IMR-90 (cell line): ENCODE results near the gene GNAS. TPM values are rescaled to one million over a fixed set of nuclear protein-coding genes. Genes with fewer than 3 reads are reported as not detected.

Experiments used
- ATAC-seq: fragments of 200-7000 bp; cut with Tn5 transposase; 2 replicates; pipeline ENCODE4 v1.9.1; 2020; ENCODE audit warnings: low read depth, mild to moderate bottlenecking, moderate library complexity
- BruUV-seq: library from RNA; stranded (reverse); fragments of 400-500 nt; replicated peaks from 2 replicates; lab custom pipeline; 2021; lab: Mats Ljungman, UMichigan
- CTCF ChIA-PET: fragments of 300-600 bp; formaldehyde crosslinking; extraction: SDS; loops from one replicate; lab custom pipeline; 2021; ENCODE audit warnings: antibody characterized with exemption; lab: Yijun Ruan, JAX
- POLR2A ChIA-PET: fragments of 300-600 bp; sonication (Branson Sonifier 250); formaldehyde crosslinking; loops from one replicate; lab custom pipeline; 2022; ENCODE audit warnings: antibody characterized with exemption; ENCODE audit not compliant: unreplicated experiment; lab: Charles Lee
- DNase-seq: peaks from one replicate; pipeline ENCODE4 v3.0.0; 2013
- H2AFZ ChIP-seq: replicated peaks from 2 replicates; pipeline ENCODE3; 2013; ENCODE audit warnings: low read length, mild to moderate bottlenecking; ENCODE audit not compliant: poor library complexity
- H2AK5ac ChIP-seq: 2 replicates; pipeline ENCODE4 v1.6.1; 2013; ENCODE audit warnings: low read depth, low read length, inconsistent platforms
- H2AK9ac ChIP-seq: replicated peaks from 2 replicates; pipeline ENCODE3; 2013; ENCODE audit warnings: mild to moderate bottlenecking, low read depth, low read length, moderate library complexity; ENCODE audit not compliant: poor library complexity
- H2BK120ac ChIP-seq: 2 replicates; pipeline ENCODE4 v1.6.1; 2013; ENCODE audit warnings: low read depth, low read length, inconsistent platforms
- H2BK15ac ChIP-seq: 3 replicates; pipeline ENCODE4 v1.6.1; 2013; ENCODE audit warnings: low read depth, low read length, inconsistent platforms
- H2BK20ac ChIP-seq: 2 replicates; pipeline ENCODE4 v1.6.1; 2013; ENCODE audit warnings: low read depth, mild to moderate bottlenecking, inconsistent platforms, low read length, moderate library complexity
- H2BK5ac ChIP-seq: 2 replicates; pipeline ENCODE4 v1.6.1; 2013; ENCODE audit warnings: mild to moderate bottlenecking, low read depth, low read length, inconsistent platforms; ENCODE audit not compliant: poor library complexity, severe bottlenecking
- H3K14ac ChIP-seq: replicated peaks from 2 replicates; pipeline ENCODE4 v1.6.1; 2013; ENCODE audit warnings: low read depth, low read length, inconsistent platforms
- H3K18ac ChIP-seq: 2 replicates; pipeline ENCODE4 v1.6.1; 2013; ENCODE audit warnings: low read depth, low read length, control low read depth
- H3K23ac ChIP-seq: 2 replicates; pipeline ENCODE4 v1.6.1; 2013; ENCODE audit warnings: low read depth, low read length, inconsistent platforms
- H3K27ac ChIP-seq: 2 replicates; pipeline ENCODE4 v1.5.1; 2013; ENCODE audit warnings: mild to moderate bottlenecking, control low read depth, low read length; ENCODE audit not compliant: insufficient read depth
- H3K27me3 ChIP-seq: 2 replicates; pipeline ENCODE4 v1.6.1; 2013; ENCODE audit warnings: low read length; ENCODE audit not compliant: control insufficient read depth, insufficient read depth
- H3K36me3 ChIP-seq: 2 replicates; pipeline ENCODE4 v1.6.1; 2013; ENCODE audit warnings: low read length, mixed read lengths; ENCODE audit not compliant: control insufficient read depth, insufficient read depth
- H3K4ac ChIP-seq: 2 replicates; pipeline ENCODE4 v1.6.1; 2013; ENCODE audit warnings: low read depth, low read length, inconsistent platforms
- H3K4me1 ChIP-seq: 2 replicates; pipeline ENCODE4 v1.6.1; 2013; ENCODE audit warnings: low read length, mixed read lengths; ENCODE audit not compliant: control insufficient read depth, insufficient read depth
- H3K4me2 ChIP-seq: 2 replicates; pipeline ENCODE4 v1.6.1; 2013; ENCODE audit warnings: low read depth, mild to moderate bottlenecking, control low read depth, low read length, moderate library complexity
- H3K4me3 ChIP-seq: 2 replicates; pipeline ENCODE4 v1.5.1; 2013; ENCODE audit warnings: low read depth, mild to moderate bottlenecking, control low read depth, low read length, moderate library complexity; ENCODE audit not compliant: insufficient read depth
- H3K56ac ChIP-seq: 2 replicates; pipeline ENCODE4 v1.6.1; 2013; ENCODE audit warnings: low read length, inconsistent platforms; ENCODE audit not compliant: insufficient read depth; ENCODE audit errors: extremely low read depth
- H3K79me1 ChIP-seq, 2 experiments: 2 replicates each; pipeline ENCODE4 v1.6.1; 2013; ENCODE audit warnings: low read length in 2 of 2, inconsistent platforms in 1 of 2, low read depth in 1 of 2
- H3K9ac ChIP-seq: 2 replicates; pipeline ENCODE4 v1.6.1; 2013; ENCODE audit warnings: low read depth, low read length, control low read depth
- H3K9me1 ChIP-seq: 2 replicates; pipeline ENCODE4 v1.6.1; 2013; ENCODE audit warnings: low read length, inconsistent platforms; ENCODE audit not compliant: insufficient read depth
- H3K9me3 ChIP-seq: 2 replicates; pipeline ENCODE4 v1.6.1; 2013; ENCODE audit warnings: low read length; ENCODE audit not compliant: control insufficient read depth, insufficient read depth
- H4K20me1 ChIP-seq: 2 replicates; pipeline ENCODE4 v1.6.1; 2013; ENCODE audit warnings: low read length, inconsistent platforms; ENCODE audit not compliant: insufficient read depth
- H4K5ac ChIP-seq: 2 replicates; pipeline ENCODE4 v1.6.1; 2013; ENCODE audit warnings: mild to moderate bottlenecking, low read depth, low read length, control low read depth
- H4K8ac ChIP-seq, 2 experiments: 2 replicates each; pipeline ENCODE4 v1.6.1; 2013; ENCODE audit warnings: low read depth in 2 of 2, low read length in 2 of 2, control low read depth in 1 of 2, inconsistent platforms in 1 of 2
- H4K91ac ChIP-seq: 2 replicates; pipeline ENCODE4 v1.6.1; 2013; ENCODE audit warnings: low read depth, low read length, inconsistent platforms; ENCODE audit not compliant: insufficient read depth
- BHLHE40 ChIP-seq: fragments of 150-350 bp; IDR thresholded peaks from 2 replicates; pipeline ENCODE4 v1.6.1; 2016; ENCODE audit warnings: mild to moderate bottlenecking, low read depth, low read length
- CEBPB ChIP-seq: IDR thresholded peaks from 2 replicates; pipeline ENCODE4 v1.6.1; 2012; ENCODE audit warnings: low read depth, low read length, improper control_type of control experiment
- CHD1 ChIP-seq: IDR thresholded peaks from 2 replicates; pipeline ENCODE4 v1.6.1; 2012; ENCODE audit warnings: low read depth, low read length, improper control_type of control experiment
- CTCF ChIP-seq: conservative IDR thresholded peaks from 2 replicates; pipeline ENCODE4 v1.5.1; 2012; ENCODE audit warnings: mild to moderate bottlenecking, low read depth, low read length, improper control_type of control experiment
- ELK1 ChIP-seq: fragments of 150-350 bp; IDR thresholded peaks from 2 replicates; pipeline ENCODE4 v1.6.1; 2016; ENCODE audit warnings: low read depth, mild to moderate bottlenecking, low read length, moderate library complexity, borderline replicate concordance
- FOS ChIP-seq: fragments of 150-350 bp; IDR thresholded peaks from 2 replicates; pipeline ENCODE4 v1.6.1; 2016; ENCODE audit warnings: low read depth, low read length
- MAFK ChIP-seq: IDR thresholded peaks from 2 replicates; pipeline ENCODE4 v1.6.1; 2012; ENCODE audit warnings: low read depth, low read length, improper control_type of control experiment
- MAZ ChIP-seq: IDR thresholded peaks from 2 replicates; pipeline ENCODE4 v1.6.1; 2012; ENCODE audit warnings: low read depth, mild to moderate bottlenecking, low read length, improper control_type of control experiment, moderate library complexity, borderline replicate concordance
- MXI1 ChIP-seq: IDR thresholded peaks from 2 replicates; pipeline ENCODE4 v1.6.1; 2012; ENCODE audit warnings: low read depth, mild to moderate bottlenecking, low read length, moderate library complexity, borderline replicate concordance
- NFE2L2 ChIP-seq: fragments of 150-350 bp; IDR thresholded peaks from 2 replicates; pipeline ENCODE4 v1.6.1; 2016; ENCODE audit warnings: low read depth, mild to moderate bottlenecking, low read length
- POLR2A ChIP-seq: IDR thresholded peaks from 2 replicates; pipeline ENCODE4 v1.6.1; 2012; ENCODE audit warnings: mild to moderate bottlenecking, low read depth, low read length
- RAD21 ChIP-seq: IDR thresholded peaks from 2 replicates; pipeline ENCODE4 v1.6.1; 2012; ENCODE audit warnings: low read length, improper control_type of control experiment
- RCOR1 ChIP-seq: IDR thresholded peaks from 2 replicates; pipeline ENCODE4 v1.6.1; 2012; ENCODE audit warnings: mild to moderate bottlenecking, low read length, improper control_type of control experiment; ENCODE audit not compliant: insufficient replicate concordance
- RFX5 ChIP-seq: IDR thresholded peaks from 2 replicates; pipeline ENCODE4 v1.8.0; 2012; ENCODE audit warnings: low read depth, mild to moderate bottlenecking, low read length, moderate library complexity
- SMC3 ChIP-seq: fragments of 150-350 bp; IDR thresholded peaks from 2 replicates; pipeline ENCODE4 v1.6.1; 2016; ENCODE audit warnings: low read depth, mild to moderate bottlenecking, antibody characterized with exemption, low read length, moderate library complexity
- USF2 ChIP-seq: fragments of 150-350 bp; IDR thresholded peaks from 2 replicates; pipeline ENCODE4 v1.6.1; 2017; ENCODE audit warnings: mild to moderate bottlenecking, antibody characterized with exemption, low read length, low read depth
- WGBS, 2 experiments: methylation state at CpG; one replicate each; pipeline versions ENCODE4 v1.1.5 to v1.1.7; 2013; ENCODE audit warnings: missing lambda C conversion rate in 2 of 2; ENCODE audit not compliant: insufficient read length in 1 of 2; ENCODE audit errors: extremely low coverage in 2 of 2; 5-methylcytosine and 5-hydroxymethylcytosine counted together
- dilution Hi-C: fragments of 300-500 bp; cut with HindIII; formaldehyde crosslinking; loops from one replicate; pipeline ENCODE4 v1.14.3; 2018; ENCODE audit warnings: low sequenced_read_pairs; ENCODE audit not compliant: unreplicated experiment
- in situ Hi-C: fragments of 300-500 bp; cut with MboI; formaldehyde crosslinking; loops from 3 replicates; pipeline ENCODE4 v1.14.3; 2019; ENCODE audit warnings: low sequenced_read_pairs, inconsistent platforms, mixed read lengths
- intact Hi-C: fragments of 100-400 bp; cut with micrococcal nuclease; formaldehyde crosslinking; loops from 2 replicates; pipeline ENCODE4 v1.10.0; 2022
- polyA plus RNA-seq, 3 experiments: library from polyadenylated mRNA; depleted of rRNA; stranded (reverse); fragments of >200 nt; gene quantifications; 2 replicates each; pipeline ENCODE4 v1.2.3, GENCODE V29; 2012; ENCODE audit warnings: low replicate concordance in 1 of 3
- total RNA-seq: library from RNA; depleted of rRNA; stranded (reverse); fragments of >200 nt; gene quantifications from 2 replicates; pipeline ENCODE4 v1.2.3, GENCODE V29; 2012

Gene GNAS
- total and polyA plus RNA-seq, 2 of the 4 experiments (the other 2 are of a cell fraction), result 397 to 1,356 TPM

- Histone ChIP-seq H3K36me3 (no peaks in the 10 kb centered on the region), H2BK15ac (no peak overlapping the region), H3K4me2 (no peak overlapping the region), H3K9me3 (no peaks in the 10 kb centered on the region), H2AK9ac (no peak overlapping the region), H2AFZ (no peak overlapping the region), H3K56ac (no peak overlapping the region), H3K18ac (no peak overlapping the region), H4K8ac (no peak overlapping the region), H2AK5ac (no peak overlapping the region), H3K23ac (no peak overlapping the region), H2BK5ac (no peak overlapping the region), H3K79me1 (no peaks in the 10 kb centered on the region), H3K9me1 (no peaks in the 10 kb centered on the region; the same call in 1 of the 2 replicates), H4K91ac (no peak overlapping the region), H4K20me1 (no peaks in the 10 kb centered on the region), H3K4me1 (peaks cover 7% of the 10 kb centered on the region), H3K14ac (no peak overlapping the region), H2BK120ac (no peak overlapping the region), H3K4me3 (no peak overlapping the region), H3K27ac (no peak overlapping the region), H3K4ac (no peak overlapping the region), H3K9ac (no peak overlapping the region), H3K27me3 (peaks cover 9% of the 10 kb centered on the region), H2BK20ac (no peak overlapping the region), H4K5ac (no peak overlapping the region)
- DNase-seq, result no peak
- in situ Hi-C loops (no loop called here), intact Hi-C loops (no loop called here), dilution Hi-C loops (no loop called here)
- WGBS, 2 experiments, result no CpG with 5 or more reads among the region's 10 CpGs
- TF ChIP-seq RAD21 (no peak), CEBPB (no peak), CHD1 (no peak), MAZ (no peak), FOS (no peak), BHLHE40 (no peak), NFE2L2 (no peak), SMC3 (no peak), POLR2A (no peak), ELK1 (no peak), CTCF (no peak), USF2 (no peak), MAFK (no peak), RCOR1 (no peak), MXI1 (no peak), RFX5 (no peak)
- ChIA-PET CTCF (no interaction called here), POLR2A (no interaction called here)
- no TSS peak for BruUV-seq
- ATAC-seq, result no peak
These were observed 36.5 kb upstream of the GNAS start for GRCh38 chr20:58816051-58816450.
